ENCODE data around the gene RAB41.
"Not testable (repeated sequence)": the region's sequence is repeated elsewhere in the genome, so short reads cannot be mapped to it uniquely, and the experiment has no call there.

RAB41 gene

DNA sequence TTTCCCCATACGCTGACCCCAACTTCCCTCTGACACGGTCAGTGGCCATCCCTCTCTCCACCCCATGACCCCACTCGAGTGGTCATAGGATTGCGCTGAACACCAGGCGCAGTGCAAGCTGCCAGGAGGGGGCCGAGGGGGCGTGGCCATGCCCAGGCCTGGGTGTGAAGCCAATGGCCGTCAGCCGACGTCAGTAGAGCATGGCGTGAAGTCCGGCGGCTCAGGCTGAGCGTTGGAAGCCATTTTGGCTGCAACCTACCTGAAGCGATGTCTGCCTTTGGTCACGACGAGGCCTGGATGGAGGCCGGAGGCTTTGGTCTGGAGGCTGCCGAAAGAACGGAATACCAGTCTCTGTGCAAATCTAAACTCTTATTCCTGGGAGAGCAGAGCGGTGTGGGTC is at the start of gene RAB41:
Gene RAB41 (plus strand): TSS at position 222 of the 400 bp plus-strand sequence. CDS start 46 bp downstream, at position 268.
- no peak within 1 kb of the TSS for H3K4me2 ChIP-seq (ENCODE audit: low read length)
- no peaks in the 10 kb centered on the region for H3K27me3 ChIP-seq (ENCODE audit: control insufficient read depth, insufficient read depth, low read length)
- no peak within 1 kb of the TSS for H2AFZ ChIP-seq
- H3K9ac ChIP-seq, result no peak within 1 kb of the TSS
- no peak within 1 kb of the TSS for H3K4me3 ChIP-seq (ENCODE audit: low read depth, low read length)
- TF ChIP-seq CTCF (IDR thresholded peaks at IDR 0.05), result no peak
- H3K27ac ChIP-seq, result no peak within 1 kb of the TSS
- no peaks in the 10 kb centered on the region for H3K4me1 ChIP-seq
- H3K79me2 ChIP-seq, result no peaks in the 10 kb centered on the region
- H3K9me3 ChIP-seq (ENCODE audit: control insufficient read depth, low read length), result no peaks in the 10 kb centered on the region
- H3K36me3 ChIP-seq (ENCODE audit: control insufficient read depth, insufficient read depth, low read length), result no peaks in the 10 kb centered on the region

- H3K27ac ChIP-seq, result no peak within 1 kb of the TSS
- no peaks in the 10 kb centered on the region for H3K79me2 ChIP-seq
- TF ChIP-seq CTCF (IDR thresholded peaks at IDR 0.05), result no peak
- no peak within 1 kb of the TSS for H3K9ac ChIP-seq
- H3K9me3 ChIP-seq (ENCODE audit: control insufficient read depth, low read length), result no peaks in the 10 kb centered on the region
- H3K4me1 ChIP-seq, result no peaks in the 10 kb centered on the region
- no peaks in the 10 kb centered on the region for H3K36me3 ChIP-seq (ENCODE audit: control insufficient read depth, insufficient read depth, low read length)
- H3K4me3 ChIP-seq (ENCODE audit: low read depth, low read length), result no peak within 1 kb of the TSS
- no peaks in the 10 kb centered on the region for H3K27me3 ChIP-seq (ENCODE audit: control insufficient read depth, insufficient read depth, low read length)
- H2AFZ ChIP-seq, result no peak within 1 kb of the TSS
- no peak within 1 kb of the TSS for H3K4me2 ChIP-seq (ENCODE audit: low read length)
Observed at GRCh38 chrX:70234355-70234754, 47.6 kb upstream of the RAB41 start, which contains the start of gene AWAT1. Gene AWAT1 (plus strand): TSS chrX:70234655. CDS start chrX:70234696, 41 bp downstream.

- no peak overlapping the region for H3K4me2 ChIP-seq (ENCODE audit: low read length)
- no peaks in the 10 kb centered on the region for H3K9me3 ChIP-seq (ENCODE audit: control insufficient read depth, low read length)
- no peak overlapping the region for H3K4me3 ChIP-seq (ENCODE audit: low read depth, low read length)
- H3K79me2 ChIP-seq, result no peaks in the 10 kb centered on the region
- H3K27ac ChIP-seq, result no peak overlapping the region
- H3K36me3 ChIP-seq (ENCODE audit: control insufficient read depth, insufficient read depth, low read length), result no peaks in the 10 kb centered on the region
- H3K27me3 ChIP-seq (ENCODE audit: control insufficient read depth, insufficient read depth, low read length), result no peaks in the 10 kb centered on the region
- TF ChIP-seq CTCF (IDR thresholded peaks at IDR 0.05), result no peak
- H2AFZ ChIP-seq, result no peak overlapping the region
- no peaks in the 10 kb centered on the region for H3K4me1 ChIP-seq
- no peak overlapping the region for H3K9ac ChIP-seq
Observed at GRCh38 chrX:70240751-70241150, 41.2 kb upstream of the RAB41 start.

- no peaks in the 10 kb centered on the region for H3K79me2 ChIP-seq
- H3K36me3 ChIP-seq (ENCODE audit: control insufficient read depth, insufficient read depth, low read length), result no peaks in the 10 kb centered on the region
- H3K4me2 ChIP-seq (ENCODE audit: low read length), result no peak overlapping the region
- H3K9me3 ChIP-seq (ENCODE audit: control insufficient read depth, low read length), result no peaks in the 10 kb centered on the region
- H3K27ac ChIP-seq, result no peak overlapping the region
- H2AFZ ChIP-seq, result no peak overlapping the region
- H3K4me1 ChIP-seq, result no peaks in the 10 kb centered on the region
- TF ChIP-seq CTCF (IDR thresholded peaks at IDR 0.05), result no peak
- no peak overlapping the region for H3K4me3 ChIP-seq (ENCODE audit: low read depth, low read length)
- no peaks in the 10 kb centered on the region for H3K27me3 ChIP-seq (ENCODE audit: control insufficient read depth, insufficient read depth, low read length)
- no peak overlapping the region for H3K9ac ChIP-seq
Observed at GRCh38 chrX:70241501-70241900, 40.5 kb upstream of the RAB41 start.

- H3K4me2 ChIP-seq (ENCODE audit: low read length); H3K27ac ChIP-seq; H3K79me2 ChIP-seq; H3K4me1 ChIP-seq; H3K9me3 ChIP-seq (ENCODE audit: control insufficient read depth, low read length); H3K9ac ChIP-seq; H3K36me3 ChIP-seq (ENCODE audit: control insufficient read depth, insufficient read depth, low read length); H3K27me3 ChIP-seq (ENCODE audit: control insufficient read depth, insufficient read depth, low read length); H2AFZ ChIP-seq; H3K4me3 ChIP-seq (ENCODE audit: low read depth, low read length): not testable (repeated sequence)
Observed at GRCh38 chrX:70243601-70244000, 38.4 kb upstream of the RAB41 start.
